Neural crest cell (in vitro differentiated cells): Measurements from ENCODE around the gene DMAP1. TPM values are rescaled to one million over a fixed set of nuclear protein-coding genes. Genes with fewer than 3 reads are reported as not detected.

Source experiments
- DNase-seq: peaks from one replicate; pipeline ENCODE4 v3.0.0; 2021; ENCODE audit warnings: low read depth, mixed read lengths, low spot score
- H3K27ac Mint-ChIP-seq: one replicate; pipeline ENCODE4 v1.8.0; 2021; ENCODE audit warnings: mild to moderate bottlenecking, mixed read lengths; ENCODE audit not compliant: unreplicated experiment
- H3K27me3 Mint-ChIP-seq: 2 replicates; pipeline ENCODE4 v1.8.0; 2021; ENCODE audit warnings: low read depth, mild to moderate bottlenecking, mixed read lengths
- H3K36me3 Mint-ChIP-seq: 2 replicates; pipeline ENCODE4 v1.8.0; 2021; ENCODE audit warnings: low read depth, mild to moderate bottlenecking, mixed read lengths
- H3K4me1 Mint-ChIP-seq: 2 replicates; pipeline ENCODE4 v1.8.0; 2021; ENCODE audit warnings: mixed read lengths
- H3K4me3 Mint-ChIP-seq: one replicate; pipeline ENCODE4 v1.8.0; 2021; ENCODE audit warnings: mild to moderate bottlenecking, mixed read lengths
- H3K9me3 Mint-ChIP-seq: 2 replicates; pipeline ENCODE4 v1.8.0; 2021; ENCODE audit warnings: mixed read lengths
- CTCF ChIP-seq: fragments of 200-600 bp; sonication (generic); conservative IDR thresholded peaks from 2 replicates; pipeline ENCODE4 v1.5.0; 2021; ENCODE audit warnings: antibody characterized with exemption, mild to moderate bottlenecking
- total RNA-seq: library from RNA; stranded (reverse); gene quantifications from 2 replicates; pipeline ENCODE4 v1.2.1, GENCODE V29; 2021

Gene DMAP1
- total RNA-seq, 1 donor from 2014 or later = 57.1 TPM

GRCh38 chr1:44263568-44264450 is 50.5 kb downstream of the DMAP1 start:
- DNase-seq = no peak
- TF ChIP-seq CTCF = no peak
- Mint-ChIP-seq H3K36me3 (peaks cover under 1% of the 10 kb centered on the region), H3K4me3 (no peak overlapping the region), H3K27me3 (no peaks in the 10 kb centered on the region), H3K4me1 (peaks cover 27% of the 10 kb centered on the region), H3K9me3 (no peaks in the 10 kb centered on the region), H3K27ac (no peak overlapping the region)

GRCh38 chr1:44264451-44264771 is 51.1 kb downstream of the DMAP1 start:
- Mint-ChIP-seq H3K4me3 (no peak overlapping the region), H3K36me3 (peaks cover 3% of the 10 kb centered on the region), H3K27me3 (no peaks in the 10 kb centered on the region), H3K27ac (no peak overlapping the region), H3K4me1 (peaks cover 27% of the 10 kb centered on the region), H3K9me3 (no peaks in the 10 kb centered on the region)
- no peak for DNase-seq
- TF ChIP-seq CTCF = no peak

GRCh38 chr1:44265656-44266358 is 52.5 kb downstream of the DMAP1 start:
- H3K9me3 Mint-ChIP-seq = no peaks in the 10 kb centered on the region
- DNase-seq = no peak
- no peak for TF ChIP-seq CTCF
- no peaks in the 10 kb centered on the region for H3K27me3 Mint-ChIP-seq
- H3K36me3 Mint-ChIP-seq = peaks cover 3% of the 10 kb centered on the region
- no peak overlapping the region for H3K4me3 Mint-ChIP-seq
- H3K27ac Mint-ChIP-seq = no peak overlapping the region
- peaks cover 25% of the 10 kb centered on the region for H3K4me1 Mint-ChIP-seq

- Mint-ChIP-seq H3K9me3 (no peaks in the 10 kb centered on the region), H3K27me3 (no peaks in the 10 kb centered on the region), H3K27ac (no peak overlapping the region), H3K4me3 (no peak overlapping the region), H3K4me1 (peaks cover 16% of the 10 kb centered on the region), H3K36me3 (peaks cover 3% of the 10 kb centered on the region)
- TF ChIP-seq CTCF = no peak
- DNase-seq = no peak
Measured at GRCh38 chr1:44266400-44267344, 53.4 kb downstream of the DMAP1 start.

GRCh38 chr1:44267438-44267837 is 54.2 kb downstream of the DMAP1 start:
- Mint-ChIP-seq H3K4me1 (peaks cover 9% of the 10 kb centered on the region), H3K4me3 (no peak overlapping the region), H3K36me3 (peaks cover 3% of the 10 kb centered on the region), H3K27me3 (no peaks in the 10 kb centered on the region), H3K9me3 (no peaks in the 10 kb centered on the region), H3K27ac (no peak overlapping the region)
- no peak for TF ChIP-seq CTCF
- DNase-seq = no peak
